Smooth muscle cell of bladder (primary cell): ENCODE measurements around the gene PSIP1. TPM values are rescaled to one million over a fixed set of nuclear protein-coding genes. Genes with fewer than 3 reads are reported as not detected.

Experiments used
- total RNA-seq: library from RNA; depleted of rRNA; stranded (reverse); fragments of >200 nt; gene quantifications from 2 replicates; pipeline ENCODE4 v1.2.3, GENCODE V29; 2014

The PSIP1 gene
- 27.9 and 28.5 TPM in 2 replicates for total RNA-seq

DNA sequence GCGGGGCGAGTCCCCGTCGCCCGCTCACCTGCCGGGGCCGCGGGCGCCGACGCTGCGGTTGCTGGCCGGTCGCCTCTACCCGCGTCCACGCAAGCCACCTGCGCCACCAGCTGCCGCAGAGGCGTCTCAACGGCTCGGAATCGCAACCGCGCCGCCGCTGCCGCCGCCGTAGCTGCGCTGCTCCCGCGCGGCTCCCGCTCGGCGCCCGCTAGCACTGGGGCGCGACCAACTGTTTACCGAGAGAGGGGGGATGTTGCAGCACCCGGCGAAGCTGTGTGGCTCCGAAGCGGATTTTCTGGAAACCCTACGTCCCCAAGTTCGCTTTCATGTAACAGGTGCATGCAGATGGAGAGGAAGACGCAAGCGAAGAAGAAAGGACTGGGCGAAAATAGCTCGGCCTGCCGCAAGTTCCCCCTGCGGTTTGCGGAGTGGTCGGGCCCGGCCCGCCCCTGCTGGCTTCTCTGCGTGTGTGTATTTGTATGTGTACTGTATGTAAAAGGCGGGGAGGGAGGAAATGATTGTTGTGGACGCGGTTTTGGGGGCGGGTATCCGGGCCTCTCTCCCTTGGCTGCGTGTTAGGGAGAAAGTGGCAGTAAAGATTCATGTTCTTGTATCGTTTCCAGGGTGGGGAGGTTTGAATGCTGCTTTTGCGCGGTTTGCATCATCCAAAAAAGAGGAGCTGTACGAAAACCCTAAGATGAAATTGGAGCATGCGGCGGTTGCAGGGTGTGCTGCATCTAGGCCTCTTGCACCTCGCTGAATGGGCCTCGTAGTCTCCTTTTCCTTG, at the start of gene PSIP1:
TSS of gene PSIP1 (minus strand) at position 182 of the 787 bp plus-strand sequence. CDS start 782 bp downstream, outside the sequence.

DNA sequence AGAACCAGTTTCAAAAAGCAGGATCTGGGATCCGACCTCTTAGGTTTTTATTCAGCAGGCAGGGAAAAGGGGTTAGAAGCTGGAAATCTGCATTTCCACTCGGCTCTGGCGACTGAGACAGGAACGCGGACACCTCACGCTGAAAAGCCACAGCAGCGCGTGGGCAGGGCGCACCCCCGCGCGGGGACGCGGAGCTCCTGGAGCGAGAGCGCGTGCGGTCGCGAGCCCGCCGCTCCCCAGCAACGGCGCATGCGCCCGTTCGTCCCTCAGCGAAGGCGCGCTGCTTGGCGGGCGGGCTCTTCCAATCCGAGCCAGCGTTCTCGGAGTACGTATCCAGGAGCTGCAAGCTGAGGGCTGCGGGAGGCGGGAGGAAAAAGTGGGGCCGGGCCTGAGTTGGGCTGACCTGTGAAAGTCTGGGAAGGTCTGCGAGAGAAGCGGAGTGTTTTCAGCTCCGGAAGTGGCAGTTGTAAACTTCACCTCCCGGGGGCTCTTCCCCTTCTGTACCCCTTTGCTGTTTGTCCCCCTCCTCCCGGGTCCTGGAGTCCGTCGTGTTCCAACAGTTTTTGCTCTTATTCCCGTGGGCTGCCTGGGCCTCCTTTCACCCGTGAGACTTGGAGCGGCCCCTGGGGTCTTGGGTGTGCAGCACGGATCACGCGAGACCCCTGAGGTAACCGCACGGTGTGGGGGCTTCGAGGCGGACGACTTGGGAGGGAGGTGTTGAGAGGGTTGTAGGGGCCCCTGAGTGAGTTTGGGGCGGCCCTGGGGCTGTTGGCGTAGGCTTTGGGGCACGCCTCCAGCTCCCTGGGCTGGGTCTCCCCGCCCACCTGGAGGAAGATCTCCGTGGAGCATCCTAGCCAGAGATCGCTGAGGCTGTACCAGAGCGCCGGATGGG, 42.1 kb upstream of the PSIP1 start, which contains the start of gene CCDC171:
TSS of gene CCDC171 (plus strand) at position 408 of the 892 bp plus-strand sequence. CDS start 11,046 bp downstream, outside the sequence.

DNA sequence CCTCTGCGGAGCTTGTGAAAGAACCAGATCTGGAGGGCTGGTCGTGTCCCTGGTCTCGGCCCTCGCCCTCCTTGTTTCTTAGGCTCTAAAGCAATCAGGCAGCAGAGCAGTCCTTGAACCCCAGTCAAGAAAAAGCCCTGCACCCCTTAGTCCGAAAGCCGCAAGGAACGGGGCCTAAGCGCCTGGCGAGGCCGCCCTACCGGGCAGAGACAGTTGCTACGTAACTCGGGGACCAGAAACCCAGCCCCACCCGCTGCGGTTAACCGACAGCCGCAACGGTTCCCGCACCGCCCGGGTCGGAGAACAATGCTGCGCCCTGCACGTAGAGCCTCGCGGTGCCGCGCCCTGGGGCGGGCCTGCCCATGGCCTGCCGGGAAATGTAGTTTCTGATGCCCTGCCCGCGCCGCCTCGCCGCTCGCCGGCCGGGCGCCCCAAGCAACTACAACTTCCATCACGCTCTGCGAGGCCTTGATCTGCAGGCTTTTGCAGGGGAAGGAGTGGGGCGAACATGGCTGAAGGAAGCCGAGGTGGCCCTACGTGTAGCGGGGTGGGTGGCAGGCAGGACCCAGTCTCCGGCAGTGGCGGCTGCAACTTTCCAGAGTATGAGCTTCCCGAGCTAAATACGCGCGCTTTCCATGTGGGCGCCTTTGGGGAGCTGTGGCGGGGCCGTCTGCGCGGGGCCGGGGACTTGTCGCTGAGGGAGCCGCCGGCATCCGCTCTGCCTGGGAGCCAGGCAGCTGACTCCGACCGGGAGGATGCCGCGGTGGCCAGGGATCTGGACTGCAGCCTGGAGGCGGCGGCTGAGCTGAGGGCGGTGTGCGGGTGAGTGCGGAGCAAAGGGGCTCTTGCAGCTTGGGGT, 88.2 kb downstream of the PSIP1 start, which contains the start of gene SNAPC3:
TSS of gene SNAPC3 (plus strand) at position 505 of the 859 bp plus-strand sequence. CDS start at position 509, 4 bp downstream.

Other genes starting within 250 kb of the PSIP1 start
- gene TTC39B, start 203.8 kb downstream of the PSIP1 start, total RNA-seq: 10.4 and 11.4 TPM in 2 replicates
- gene SNAPC3, start 88.1 kb downstream of the PSIP1 start, total RNA-seq: 36.1 and 51.6 TPM in 2 replicates
- 1.7 and 2.3 TPM in 2 replicates for gene CCDC171, start 42.1 kb upstream of the PSIP1 start, total RNA-seq